B cell (primary cell): ENCODE data around the gene CALHM3.

Source experiments
- CTCF ChIP-seq: fragments of 200-600 bp; IDR thresholded peaks from one replicate; pipeline ENCODE4 v1.8.0; 2022; ENCODE audit warnings: antibody characterized with exemption, mild to moderate bottlenecking
- EZH2 ChIP-seq: IDR thresholded peaks from 2 replicates; pipeline ENCODE4 v1.6.1; 2012; ENCODE audit warnings: borderline replicate concordance, low read depth, mild to moderate bottlenecking, moderate library complexity, low read length; ENCODE audit not compliant: insufficient read depth, poor library complexity, severe bottlenecking

GRCh38 chr10:103472005-103472404 lies 7.0 kb downstream of the CALHM3 start:
- no peak for TF ChIP-seq CTCF
- TF ChIP-seq EZH2: no peak
